ENCODE measurements around the gene SCN10A.

DNA sequence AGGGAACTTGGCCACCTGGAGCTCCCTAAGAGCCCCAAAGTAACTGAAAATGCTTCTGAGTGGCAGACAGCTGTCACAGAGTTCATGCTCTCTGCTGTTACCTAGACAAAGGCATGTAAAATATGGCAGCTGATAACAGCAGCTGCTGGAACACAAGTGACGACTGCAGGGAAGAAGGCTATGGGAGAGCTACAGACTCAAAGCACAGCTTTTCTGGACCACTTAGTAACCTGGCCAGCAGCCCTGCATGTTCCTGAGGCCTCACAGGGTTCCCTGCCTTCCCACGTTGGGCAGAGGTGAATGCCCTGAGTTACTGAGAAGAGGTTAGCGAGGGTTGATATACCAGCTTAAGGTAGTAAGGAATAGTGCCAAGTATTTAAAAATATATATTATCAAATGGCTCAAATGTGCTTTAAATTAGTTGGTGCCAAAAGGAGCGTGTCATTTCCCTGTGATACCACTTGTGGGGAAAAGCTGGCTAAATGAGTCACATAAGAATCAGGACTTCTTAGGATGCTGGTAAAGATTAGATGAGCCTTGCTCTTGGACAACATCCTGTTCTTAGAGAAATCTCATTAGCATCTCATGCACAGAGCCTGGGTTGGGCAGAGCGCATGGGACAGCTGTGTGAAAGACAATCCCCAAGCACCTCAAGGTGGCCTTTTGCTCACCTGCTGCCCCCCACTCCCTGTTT, 90.1 kb downstream of the SCN10A start:
- TF ChIP-seq, protein P1, sequence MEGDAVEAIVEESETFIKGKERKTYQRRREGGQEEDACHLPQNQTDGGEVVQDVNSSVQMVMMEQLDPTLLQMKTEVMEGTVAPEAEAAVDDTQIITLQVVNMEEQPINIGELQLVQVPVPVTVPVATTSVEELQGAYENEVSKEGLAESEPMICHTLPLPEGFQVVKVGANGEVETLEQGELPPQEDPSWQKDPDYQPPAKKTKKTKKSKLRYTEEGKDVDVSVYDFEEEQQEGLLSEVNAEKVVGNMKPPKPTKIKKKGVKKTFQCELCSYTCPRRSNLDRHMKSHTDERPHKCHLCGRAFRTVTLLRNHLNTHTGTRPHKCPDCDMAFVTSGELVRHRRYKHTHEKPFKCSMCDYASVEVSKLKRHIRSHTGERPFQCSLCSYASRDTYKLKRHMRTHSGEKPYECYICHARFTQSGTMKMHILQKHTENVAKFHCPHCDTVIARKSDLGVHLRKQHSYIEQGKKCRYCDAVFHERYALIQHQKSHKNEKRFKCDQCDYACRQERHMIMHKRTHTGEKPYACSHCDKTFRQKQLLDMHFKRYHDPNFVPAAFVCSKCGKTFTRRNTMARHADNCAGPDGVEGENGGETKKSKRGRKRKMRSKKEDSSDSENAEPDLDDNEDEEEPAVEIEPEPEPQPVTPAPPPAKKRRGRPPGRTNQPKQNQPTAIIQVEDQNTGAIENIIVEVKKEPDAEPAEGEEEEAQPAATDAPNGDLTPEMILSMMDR (IDR thresholded peaks at IDR 0.05; ENCODE audit: insufficient read depth, low read length, poor library complexity, severe bottlenecking), result no peak
- TF ChIP-seq EZH2phosphoT487 (conservative IDR thresholded peaks at IDR 0.05; ENCODE audit: low read length), result no peak
